Embryonic facial prominence (tissue), 1 donor: ENCODE data around the gene PKD1L1.
"Not testable (repeated sequence)": the region's sequence is repeated elsewhere in the genome, so short reads cannot be mapped to it uniquely, and the experiment has no call there.

Source experiments
- DNase-seq: peaks from one replicate; pipeline ENCODE4 v3.0.0-alpha.2; 2016; ENCODE audit errors: extremely low spot score

Gene PKD1L1

DNA sequence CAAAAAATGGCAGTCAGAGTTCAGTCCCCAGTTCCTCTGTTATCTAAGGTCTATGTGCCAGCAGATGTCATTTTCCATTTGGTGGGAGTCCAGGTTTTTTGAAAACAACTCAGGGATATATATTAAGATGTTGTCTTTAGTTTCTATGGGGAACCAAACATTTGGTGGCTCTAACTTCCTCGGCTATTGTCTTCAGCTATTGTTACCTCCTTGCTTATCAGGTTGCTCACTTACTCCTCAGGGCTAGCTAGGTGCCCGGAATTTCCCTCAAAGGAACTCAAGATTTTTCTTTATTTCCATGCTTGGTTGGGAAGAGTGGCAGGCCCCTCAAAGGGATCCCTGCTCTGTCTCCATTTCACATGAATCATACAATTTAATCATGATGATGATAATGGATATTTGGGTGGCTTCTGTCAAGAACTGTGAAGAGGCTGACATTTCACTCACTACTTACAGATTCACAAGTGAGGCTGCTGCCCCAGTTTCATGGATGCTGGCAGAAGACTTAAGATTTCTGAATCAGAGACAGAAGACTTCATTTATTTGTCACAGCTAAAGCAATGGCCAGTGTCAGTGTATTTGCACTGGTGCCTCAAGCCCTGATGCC is 182.8 kb downstream of the PKD1L1 start:
- DNase-seq: no peak

- no peak for DNase-seq
Observed at GRCh38 chr7:47764746-47765145, 183.5 kb downstream of the PKD1L1 start.

DNA sequence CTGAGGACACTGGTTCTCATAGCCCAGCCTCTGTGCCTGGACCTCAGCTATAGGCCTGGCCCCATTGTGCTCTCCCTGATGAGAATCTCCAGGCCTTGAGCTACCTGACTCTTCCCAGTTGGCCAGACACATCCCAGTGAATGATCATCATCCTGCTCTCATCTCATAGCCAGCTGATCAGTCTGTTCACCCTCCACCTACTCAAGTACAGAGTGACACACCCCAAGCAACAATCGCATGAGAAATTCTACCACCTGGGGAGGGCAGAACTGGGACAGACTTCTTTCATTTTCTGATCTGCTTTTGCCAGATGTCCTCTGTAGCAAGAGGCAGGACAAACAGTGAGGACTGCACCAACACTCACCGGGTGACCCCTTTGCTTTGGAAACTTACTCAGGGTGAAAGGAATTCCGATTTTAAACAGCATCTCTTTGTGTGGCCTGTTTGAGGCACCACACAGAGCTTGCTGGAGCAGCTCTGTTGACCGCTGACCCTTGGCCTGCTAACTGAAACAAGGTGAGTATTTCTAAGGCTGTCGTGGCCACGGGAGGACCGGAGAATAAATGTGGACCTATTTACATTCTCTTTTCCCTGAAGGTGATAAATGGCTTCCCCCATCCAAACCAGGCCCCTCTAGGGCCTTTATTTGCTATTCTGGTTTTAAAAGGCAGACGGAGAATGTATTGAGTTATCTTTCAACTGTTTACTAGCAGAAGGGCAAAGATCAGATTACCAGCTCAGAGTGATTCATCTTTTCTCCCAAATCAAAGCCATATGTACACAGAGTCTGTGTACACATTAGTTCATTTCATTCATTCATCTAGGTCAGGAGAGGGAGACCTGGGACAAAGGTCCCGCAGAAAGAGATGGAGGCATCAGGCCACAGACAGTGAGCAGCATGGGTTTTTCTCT is 184.9 kb downstream of the PKD1L1 start:
- DNase-seq: no peak

GRCh38 chr7:47762746-47763062 is 185.6 kb downstream of the PKD1L1 start:
- DNase-seq: no peak

DNA sequence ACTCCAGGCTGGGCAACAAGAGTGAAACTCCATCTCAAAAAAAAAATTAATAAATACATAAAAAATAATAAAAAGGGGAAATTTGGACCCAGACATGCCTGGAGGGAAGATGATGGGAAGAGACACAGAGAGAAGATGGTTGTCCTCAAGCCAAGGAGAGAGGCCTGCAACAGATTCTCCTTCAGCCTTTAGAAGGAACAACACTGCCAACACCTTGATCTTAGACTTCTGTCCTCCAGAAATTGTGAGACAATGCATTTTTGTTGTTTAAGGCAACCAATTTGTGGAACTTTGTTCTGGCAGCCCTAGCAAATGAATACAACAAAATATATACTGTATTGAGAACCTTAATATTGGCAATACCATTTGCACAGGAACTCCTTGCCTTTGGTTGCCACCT is 186.1 kb downstream of the PKD1L1 start:
- no peak for DNase-seq

DNA sequence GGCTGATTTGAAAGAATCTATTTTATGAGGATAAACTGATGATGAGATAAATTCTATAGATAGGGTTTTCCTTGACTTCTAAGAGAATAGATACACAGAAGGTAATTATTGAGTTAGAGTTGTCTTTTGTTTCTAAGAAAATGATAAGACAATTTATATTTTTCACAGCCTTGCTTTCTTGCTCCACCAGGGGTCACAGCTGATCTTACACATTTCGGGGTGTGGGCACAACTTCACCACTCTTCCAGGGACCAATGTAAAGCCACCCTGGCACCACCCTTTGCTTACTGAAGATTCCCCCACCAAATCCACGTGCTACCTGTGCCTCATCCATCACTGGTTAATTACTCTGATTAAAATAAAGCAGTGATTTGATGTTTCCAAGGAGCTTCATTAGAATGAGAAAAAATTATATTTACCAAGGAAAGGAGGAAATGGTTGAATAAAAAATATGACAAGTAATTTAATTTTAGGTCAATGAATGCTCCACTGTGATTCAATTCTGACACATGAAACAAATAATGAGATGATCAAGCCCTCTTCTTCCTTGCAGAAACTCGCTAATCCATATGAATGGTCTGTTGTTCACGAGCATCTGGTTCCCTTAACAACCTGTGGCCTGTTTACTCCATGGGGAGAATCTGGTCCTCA is 189.1 kb downstream of the PKD1L1 start:
- no peak for DNase-seq

GRCh38 chr7:47758546-47758945 is 189.7 kb downstream of the PKD1L1 start:
- DNase-seq: no peak

- DNase-seq: peak; percentile 31
Observed at GRCh38 chr7:47757921-47758411, 190.3 kb downstream of the PKD1L1 start.

- DNase-seq: no peak
Observed at GRCh38 chr7:47756636-47757035, 191.6 kb downstream of the PKD1L1 start.

DNA sequence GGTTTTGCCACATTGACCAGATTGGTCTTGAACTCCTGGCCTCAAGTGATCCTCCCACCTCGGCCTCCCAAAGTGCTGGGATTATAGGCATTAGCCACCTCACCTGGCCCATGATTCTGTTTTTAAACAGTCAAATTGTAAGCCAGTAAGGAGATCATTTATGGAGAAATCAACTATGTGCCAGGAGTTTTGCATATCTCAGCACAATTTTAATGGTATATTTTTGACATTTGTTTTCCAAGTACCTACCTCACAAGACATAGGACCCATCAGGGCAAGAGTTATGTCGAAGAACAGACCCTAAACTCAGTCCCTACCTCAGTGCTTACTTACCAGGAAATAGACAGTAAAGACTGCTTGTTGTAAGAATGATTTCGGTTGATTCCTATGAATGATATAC is 193.0 kb downstream of the PKD1L1 start:
- DNase-seq: no peak

DNA sequence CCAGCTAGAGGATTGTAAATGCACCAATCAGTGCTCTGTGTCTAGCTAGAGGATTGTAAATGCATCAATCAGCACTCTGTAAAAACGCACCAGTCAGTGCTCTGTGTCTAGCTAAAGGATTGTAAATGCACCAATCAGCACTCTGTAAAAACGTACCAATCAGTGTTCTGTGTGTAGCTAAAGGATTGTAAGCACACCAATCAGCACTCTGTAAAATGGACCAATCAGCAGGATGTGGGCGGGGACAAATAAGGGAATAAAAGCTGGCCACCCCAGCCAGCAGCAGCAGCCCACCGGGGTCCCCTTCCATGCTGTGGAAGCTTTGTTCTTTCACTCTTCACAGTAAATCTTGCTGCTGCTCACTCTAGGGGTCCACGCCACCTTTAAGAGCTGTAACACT is 196.5 kb downstream of the PKD1L1 start:
- not testable (repeated sequence) for DNase-seq

GRCh38 chr7:47751043-47751442 is 197.2 kb downstream of the PKD1L1 start:
- DNase-seq: no peak

- no peak for DNase-seq
Observed at GRCh38 chr7:47748041-47748440, 200.2 kb downstream of the PKD1L1 start.

- DNase-seq: no peak
Observed at GRCh38 chr7:47747160-47747559, 201.1 kb downstream of the PKD1L1 start.

GRCh38 chr7:47746468-47746867 is 201.8 kb downstream of the PKD1L1 start:
- DNase-seq: no peak

DNA sequence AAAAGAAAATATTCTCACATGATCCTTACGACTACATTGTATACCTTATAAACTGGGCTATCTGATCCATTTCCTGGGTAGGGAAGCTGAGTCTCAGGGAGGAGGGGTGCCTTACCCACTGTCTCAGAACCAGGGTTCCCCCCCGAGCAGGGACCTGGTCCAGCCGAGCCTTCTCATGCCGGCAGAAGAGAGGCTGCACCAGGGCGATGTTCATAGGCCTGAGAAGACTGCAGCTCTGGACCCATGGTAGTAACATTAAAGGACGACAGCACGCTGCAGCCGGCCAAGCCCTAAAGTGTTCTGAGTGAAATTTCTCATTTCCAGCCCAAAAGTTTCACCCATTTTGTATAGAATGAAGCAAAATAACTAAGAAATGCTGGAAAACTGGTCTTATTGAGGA is 203.4 kb downstream of the PKD1L1 start:
- no peak for DNase-seq

- no peak for DNase-seq
Observed at GRCh38 chr7:47743965-47744591, 204.2 kb downstream of the PKD1L1 start.

- no peak for DNase-seq
Observed at GRCh38 chr7:47741984-47742383, 206.3 kb downstream of the PKD1L1 start.

DNA sequence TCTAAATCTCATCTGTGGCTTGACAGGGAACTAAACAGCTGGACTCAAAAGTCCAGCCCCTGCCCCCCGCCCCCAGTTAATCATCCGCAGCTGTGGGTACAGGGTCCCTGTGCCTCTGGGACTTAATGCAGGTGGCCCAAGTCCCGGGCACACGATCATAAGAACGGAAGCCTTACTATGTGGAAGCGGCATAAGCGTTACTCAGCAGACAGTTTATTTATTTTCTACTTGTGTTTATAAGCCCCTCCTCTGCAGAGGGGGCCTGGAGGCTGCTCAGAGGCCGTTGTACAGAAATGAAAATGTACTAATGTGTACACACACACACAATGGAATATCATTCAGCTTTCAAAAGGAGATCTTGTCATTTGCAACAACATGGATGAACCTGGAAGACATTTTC is 208.4 kb downstream of the PKD1L1 start:
- no peak for DNase-seq

- no peak for DNase-seq
Observed at GRCh38 chr7:47739301-47739875, 208.9 kb downstream of the PKD1L1 start.

- no peak for DNase-seq
Observed at GRCh38 chr7:47738563-47739166, 209.6 kb downstream of the PKD1L1 start.

DNA sequence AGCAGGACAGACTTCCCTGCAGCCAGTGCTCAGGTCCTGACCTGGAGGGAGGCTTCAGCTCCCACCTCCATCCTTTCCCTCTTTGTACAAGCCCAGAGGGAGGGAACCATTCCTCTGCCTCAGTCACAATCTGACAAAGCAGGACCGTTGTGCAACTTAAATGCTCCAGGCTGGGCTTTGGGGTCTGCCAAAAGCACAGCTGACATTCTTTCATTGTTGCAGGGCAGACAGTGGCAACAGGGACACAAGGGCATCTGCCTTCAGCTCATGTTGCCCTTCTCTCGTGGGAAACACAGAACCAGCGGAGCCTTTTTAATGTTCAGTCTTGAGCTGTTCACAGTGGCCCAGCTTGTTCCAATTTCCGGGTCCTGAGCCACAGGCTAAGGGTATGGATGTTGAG is 210.7 kb downstream of the PKD1L1 start:
- DNase-seq: no peak
